Mesodermal cell (in vitro differentiated cells): ENCODE measurements around the gene NME7.

ENCODE experiments used
- H3K27ac ChIP-seq: 2 replicates; pipeline ENCODE4 v1.7.0; 2013; ENCODE audit warnings: mild to moderate bottlenecking, low read depth, low read length, moderate library complexity; ENCODE audit not compliant: severe bottlenecking
- H3K36me3 ChIP-seq: 2 replicates; pipeline ENCODE4 v1.7.1; 2013; ENCODE audit warnings: mild to moderate bottlenecking, low read length, moderate library complexity; ENCODE audit not compliant: control insufficient read depth, insufficient read depth
- H3K4me1 ChIP-seq: one replicate; pipeline ENCODE4 v1.7.1; 2013; ENCODE audit warnings: mild to moderate bottlenecking, low read length; ENCODE audit not compliant: insufficient read depth, control insufficient read depth, poor library complexity, severe bottlenecking
- H3K4me3 ChIP-seq: 2 replicates; pipeline ENCODE4 v1.7.0; 2013; ENCODE audit warnings: low read length, control low read depth, mild to moderate bottlenecking; ENCODE audit not compliant: insufficient read depth, poor library complexity, severe bottlenecking; ENCODE audit errors: extremely low read depth
- H3K9me3 ChIP-seq: 2 replicates; pipeline ENCODE4 v1.7.1; 2013; ENCODE audit warnings: mild to moderate bottlenecking, low read length, moderate library complexity; ENCODE audit not compliant: control insufficient read depth
- WGBS, 2 experiments: methylation state at CpG; one replicate each; pipeline ENCODE4 v1.1.5; 2013; ENCODE audit warnings: missing lambda C conversion rate in 2 of 2; ENCODE audit not compliant: insufficient coverage in 2 of 2; 5-methylcytosine and 5-hydroxymethylcytosine counted together

Gene NME7

GRCh38 chr1:169113613-169114119 is 253.9 kb downstream of the NME7 start:
- WGBS, 2 experiments: 58 to 67% methylated on average over 3 of the region's 4 CpGs
- Histone ChIP-seq H3K27ac (peak overlapping the region; percentile 88), H3K9me3 (no peaks in the 10 kb centered on the region), H3K4me3 (no peak overlapping the region), H3K4me1 (peaks cover 66% of the 10 kb centered on the region), H3K36me3 (peaks cover 59% of the 10 kb centered on the region)

DNA sequence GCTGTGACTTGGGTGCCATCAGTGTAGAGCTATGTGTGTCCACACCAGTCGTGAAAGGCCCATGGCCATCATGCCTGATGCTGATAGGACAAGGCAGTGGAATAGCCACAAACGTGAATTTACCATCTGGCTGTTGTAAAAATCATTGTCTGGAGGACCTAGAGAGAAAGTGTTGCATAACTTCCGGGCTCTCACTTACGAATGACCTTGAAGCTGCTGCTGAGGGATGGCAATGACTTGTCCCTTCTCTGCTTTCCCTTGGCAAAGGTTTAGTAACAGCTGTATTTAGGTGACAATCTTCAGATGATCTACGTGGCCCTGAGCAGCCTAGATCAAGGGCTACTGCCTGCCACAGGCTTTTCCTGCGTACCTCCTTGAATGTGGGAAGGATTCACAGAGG is 255.4 kb downstream of the NME7 start:
- WGBS, 2 experiments: 96 to 99% methylated on average over 5 to 6 of the region's 6 CpGs
- Histone ChIP-seq H3K4me3 (no peak overlapping the region), H3K36me3 (peaks cover 47% of the 10 kb centered on the region), H3K9me3 (no peaks in the 10 kb centered on the region), H3K27ac (peak overlapping the region; percentile 88), H3K4me1 (peaks cover 70% of the 10 kb centered on the region)

- WGBS, 2 experiments: 92 to 100% methylated on average over 3 to 6 of the region's 6 CpGs
- Histone ChIP-seq H3K4me3 (no peak overlapping the region), H3K27ac (no peak overlapping the region), H3K9me3 (no peaks in the 10 kb centered on the region), H3K4me1 (peaks cover 62% of the 10 kb centered on the region), H3K36me3 (peaks cover 42% of the 10 kb centered on the region)
These were observed 256.1 kb downstream of the NME7 start for GRCh38 chr1:169111472-169111871.

DNA sequence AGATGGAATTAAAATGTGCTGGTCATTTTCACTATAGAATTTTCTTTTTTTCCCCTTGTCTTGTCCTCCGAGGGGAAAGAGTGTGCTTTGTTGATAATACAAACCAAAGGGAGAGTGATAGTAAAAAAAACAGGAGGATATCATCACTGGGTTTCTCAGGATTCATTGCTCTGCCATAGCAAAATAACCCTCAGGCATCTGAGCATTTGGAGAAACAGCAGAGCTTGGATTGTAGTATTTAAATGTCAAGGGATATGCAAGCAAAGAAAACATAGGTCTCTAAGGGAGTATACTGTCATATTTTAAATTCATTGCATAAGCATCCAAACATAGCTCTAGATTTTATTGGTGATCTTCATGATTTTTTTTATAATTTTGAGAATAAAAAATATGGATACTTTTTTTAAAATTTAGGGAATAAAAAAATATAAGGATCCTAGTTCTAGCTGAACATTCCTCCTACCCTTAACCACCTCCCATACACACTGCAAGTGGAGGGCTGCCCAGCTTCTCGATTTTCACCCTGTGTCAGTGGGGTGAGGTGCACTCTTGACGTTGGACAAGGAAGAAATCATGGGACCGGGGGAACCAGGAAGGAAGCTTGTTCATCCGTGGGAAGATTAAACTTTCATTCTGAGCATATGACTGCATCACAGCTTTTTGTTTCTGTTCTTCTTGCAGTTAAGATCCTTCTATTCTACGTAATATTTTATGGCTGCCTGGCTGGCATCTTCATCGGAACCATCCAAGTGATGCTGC is 256.7 kb downstream of the NME7 start:
- H3K4me3 ChIP-seq: peak overlapping the region; percentile 21
- H3K9me3 ChIP-seq: no peaks in the 10 kb centered on the region
- H3K4me1 ChIP-seq: peaks cover 56% of the 10 kb centered on the region
- peak overlapping the region; percentile 98 for H3K27ac ChIP-seq
- peaks cover 37% of the 10 kb centered on the region for H3K36me3 ChIP-seq
- WGBS, 2 experiments: 79 to 93% methylated on average over 4 to 5 of the region's 7 CpGs

DNA sequence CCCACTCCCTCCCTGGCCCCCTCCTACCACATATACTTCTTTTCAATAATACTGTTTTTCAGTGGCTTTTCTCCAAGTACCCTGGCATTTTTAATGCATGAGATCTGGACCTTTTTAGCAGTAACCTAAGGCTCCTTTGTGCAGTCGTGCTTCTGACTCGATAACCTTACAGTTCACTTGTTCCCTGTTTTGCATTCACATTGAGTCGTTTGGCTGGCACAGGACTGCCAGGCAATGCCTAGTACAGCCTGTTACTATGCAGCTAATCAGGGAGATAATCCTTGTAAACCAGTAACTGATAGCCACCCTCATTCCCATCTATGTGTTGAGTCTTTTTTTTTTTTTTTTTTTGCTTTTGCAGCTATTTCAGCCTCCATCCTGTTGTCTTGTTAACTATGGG is 257.4 kb downstream of the NME7 start:
- H3K4me3 ChIP-seq: peak overlapping the region; percentile 21
- 58 to 78% methylated on average over 3 of the region's 3 CpGs for WGBS, 2 experiments

DNA sequence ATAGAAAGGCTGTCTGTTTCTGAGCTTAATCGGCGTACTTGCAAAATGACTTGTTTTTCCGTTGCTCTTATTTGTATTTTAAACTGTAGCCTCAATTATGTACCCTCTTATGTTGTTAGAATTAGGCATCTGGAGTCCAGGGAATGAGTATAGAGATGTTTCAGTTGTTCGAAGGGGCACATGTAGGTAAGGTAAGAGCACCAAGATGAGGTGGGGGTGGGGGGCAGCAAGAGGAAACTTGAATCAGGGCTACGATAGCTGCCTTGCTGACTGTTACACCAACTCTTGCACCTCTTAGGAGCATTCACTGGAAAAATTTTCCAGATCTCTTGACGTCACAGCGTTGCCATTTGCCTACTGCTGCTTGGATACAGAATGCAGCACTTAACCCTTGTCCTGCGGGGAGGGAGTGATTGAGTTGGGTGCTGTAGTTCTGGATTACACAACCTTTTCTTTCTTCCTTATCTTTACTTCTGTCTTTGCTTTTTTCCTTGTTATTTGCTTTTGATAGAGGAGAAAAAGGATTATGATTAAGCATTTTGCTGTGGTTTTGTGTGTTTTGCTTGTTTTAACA is 257.9 kb downstream of the NME7 start:
- Histone ChIP-seq H3K36me3 (peaks cover 25% of the 10 kb centered on the region), H3K4me1 (peaks cover 51% of the 10 kb centered on the region), H3K27ac (peak overlapping the region; percentile 98), H3K4me3 (peak overlapping the region; percentile 21), H3K9me3 (no peaks in the 10 kb centered on the region)
- WGBS, 2 experiments: 52 to 70% methylated on average over 2 to 5 of the region's 8 CpGs

More for the DNA sequence above, 257.4 kb downstream of the NME7 start:
- Histone ChIP-seq H3K9me3 (no peaks in the 10 kb centered on the region), H3K27ac (peak overlapping the region; percentile 98), H3K4me1 (peaks cover 51% of the 10 kb centered on the region), H3K36me3 (peaks cover 31% of the 10 kb centered on the region)

DNA sequence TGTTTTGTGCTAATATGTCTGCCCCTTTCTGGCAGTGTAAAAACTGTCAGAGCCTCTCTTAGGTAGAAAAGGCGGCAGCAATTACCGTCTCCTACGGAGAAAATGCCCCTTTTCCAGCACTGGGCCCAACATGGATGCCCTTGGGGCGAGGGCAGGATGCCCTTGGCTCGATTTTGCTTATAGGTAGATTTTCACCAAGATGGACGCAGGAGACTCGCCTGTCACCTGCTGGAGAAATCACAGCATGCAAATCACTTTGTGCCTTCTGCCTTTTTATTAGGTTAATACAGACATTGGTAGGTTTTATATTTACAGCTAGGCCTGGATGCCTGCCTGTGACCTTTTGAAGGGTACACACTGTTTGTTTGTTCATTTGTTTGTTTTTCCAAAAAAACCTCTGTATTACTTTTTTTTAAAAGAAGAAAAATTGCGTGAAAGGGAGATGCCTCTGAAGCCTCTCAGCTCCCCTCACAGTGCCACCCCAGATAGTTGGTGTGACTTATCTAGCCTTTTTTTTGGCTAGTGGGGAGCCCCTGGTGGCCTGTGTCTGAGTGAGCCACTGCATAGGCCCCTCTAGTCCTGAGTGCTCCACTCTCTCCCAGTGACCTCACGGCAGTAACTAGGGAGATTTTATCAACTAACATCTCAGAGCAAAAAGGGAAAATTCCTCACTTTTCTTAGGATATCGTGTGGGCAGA is 258.6 kb downstream of the NME7 start:
- Histone ChIP-seq H3K4me3 (peak overlapping the region; percentile 85), H3K27ac (peak overlapping the region; percentile 98), H3K4me1 (peaks cover 50% of the 10 kb centered on the region), H3K9me3 (no peaks in the 10 kb centered on the region), H3K36me3 (peaks cover 19% of the 10 kb centered on the region)
- 82 to 86% methylated on average over 6 to 9 of the region's 10 CpGs for WGBS, 2 experiments

- Histone ChIP-seq H3K4me1 (peaks cover 48% of the 10 kb centered on the region), H3K27ac (peak overlapping the region; percentile 98), H3K4me3 (peak overlapping the region; percentile 85), H3K9me3 (no peaks in the 10 kb centered on the region), H3K36me3 (peaks cover 19% of the 10 kb centered on the region)
- WGBS, 2 experiments: 54 to 67% methylated on average over 1 to 2 of the region's 2 CpGs
These were observed 259.4 kb downstream of the NME7 start for GRCh38 chr1:169108223-169108622.

- 30 to 33% methylated on average over 5 of the region's 9 CpGs for WGBS, 2 experiments
- Histone ChIP-seq H3K36me3 (peaks cover 16% of the 10 kb centered on the region), H3K27ac (peak overlapping the region; percentile 98), H3K4me3 (peak overlapping the region; percentile 85), H3K4me1 (peaks cover 51% of the 10 kb centered on the region), H3K9me3 (no peaks in the 10 kb centered on the region)
These were observed 259.9 kb downstream of the NME7 start for GRCh38 chr1:169107603-169108208.

GRCh38 chr1:169106921-169107602 is 260.5 kb downstream of the NME7 start:
- no peaks in the 10 kb centered on the region for H3K9me3 ChIP-seq
- H3K36me3 ChIP-seq: peaks cover 10% of the 10 kb centered on the region
- H3K27ac ChIP-seq: peak overlapping the region; percentile 79
- H3K4me1 ChIP-seq: peaks cover 50% of the 10 kb centered on the region
- H3K4me3 ChIP-seq: peak overlapping the region; percentile 85
- WGBS, 2 experiments: 1 to 2% methylated on average over 35 to 36 of the region's 41 CpGs
